HCT116 (cell line): ENCODE measurements around the gene IL1RAP.

ENCODE experiments used
- EGR1 ChIP-seq: IDR thresholded peaks from 2 replicates; pipeline ENCODE4 v1.6.1; 2012; ENCODE audit warnings: low read depth
- JUND ChIP-seq: IDR thresholded peaks from 2 replicates; pipeline ENCODE4 v1.6.1; 2012
- POLR2AphosphoS5 ChIP-seq: IDR thresholded peaks from 2 replicates; pipeline ENCODE4 v1.6.1; 2011; ENCODE audit warnings: mild to moderate bottlenecking, low read depth, low read length, moderate library complexity
- YY1 ChIP-seq: IDR thresholded peaks from 2 replicates; pipeline ENCODE4 v1.6.1; 2011; ENCODE audit warnings: low read length, low read depth, moderate library complexity, mild to moderate bottlenecking; ENCODE audit not compliant: insufficient replicate concordance; ENCODE audit errors: extremely low read depth
- TF ChIP-seq, protein P1 (sequence below), 3 experiments: fragments of 200-600 bp in 1 of 3; sonication (generic) in 1 of 3; IDR thresholded peaks in 2 of 3; conservative IDR thresholded peaks in 1 of 3; 2 replicates each; pipeline ENCODE4 v1.5.1; 2012 to 2017; ENCODE audit warnings: low read depth in 2 of 3, low read length in 2 of 3, antibody characterized with exemption in 1 of 3, borderline replicate concordance in 1 of 3, control low read depth in 1 of 3, mild to moderate bottlenecking in 1 of 3, mixed read lengths in 1 of 3, mixed run types in 1 of 3, moderate library complexity in 1 of 3; ENCODE audit not compliant: insufficient read depth in 1 of 3

DNA sequence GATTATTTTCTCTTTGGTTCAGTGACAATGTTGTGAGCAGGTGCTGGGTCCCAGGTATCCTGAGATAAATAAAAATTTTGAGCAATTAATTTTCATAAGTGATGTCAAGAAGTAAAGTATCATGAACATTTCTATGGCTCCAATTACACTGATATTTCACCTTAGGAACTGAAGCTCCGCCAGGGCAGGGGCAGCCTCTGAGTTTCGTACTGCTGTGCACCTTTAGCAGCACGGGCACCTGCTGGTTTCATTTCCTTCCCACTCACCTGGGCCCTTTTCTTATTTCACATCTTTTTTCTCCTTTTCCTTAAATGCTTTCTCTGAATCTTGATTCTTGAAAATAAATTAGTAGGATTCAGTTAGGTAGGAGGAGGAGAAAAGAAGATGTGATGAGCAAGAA, 1.2 kb upstream of the IL1RAP start:
- TF ChIP-seq POLR2AphosphoS5 = no peak
- no peak for TF ChIP-seq YY1
- TF ChIP-seq, protein P1, sequence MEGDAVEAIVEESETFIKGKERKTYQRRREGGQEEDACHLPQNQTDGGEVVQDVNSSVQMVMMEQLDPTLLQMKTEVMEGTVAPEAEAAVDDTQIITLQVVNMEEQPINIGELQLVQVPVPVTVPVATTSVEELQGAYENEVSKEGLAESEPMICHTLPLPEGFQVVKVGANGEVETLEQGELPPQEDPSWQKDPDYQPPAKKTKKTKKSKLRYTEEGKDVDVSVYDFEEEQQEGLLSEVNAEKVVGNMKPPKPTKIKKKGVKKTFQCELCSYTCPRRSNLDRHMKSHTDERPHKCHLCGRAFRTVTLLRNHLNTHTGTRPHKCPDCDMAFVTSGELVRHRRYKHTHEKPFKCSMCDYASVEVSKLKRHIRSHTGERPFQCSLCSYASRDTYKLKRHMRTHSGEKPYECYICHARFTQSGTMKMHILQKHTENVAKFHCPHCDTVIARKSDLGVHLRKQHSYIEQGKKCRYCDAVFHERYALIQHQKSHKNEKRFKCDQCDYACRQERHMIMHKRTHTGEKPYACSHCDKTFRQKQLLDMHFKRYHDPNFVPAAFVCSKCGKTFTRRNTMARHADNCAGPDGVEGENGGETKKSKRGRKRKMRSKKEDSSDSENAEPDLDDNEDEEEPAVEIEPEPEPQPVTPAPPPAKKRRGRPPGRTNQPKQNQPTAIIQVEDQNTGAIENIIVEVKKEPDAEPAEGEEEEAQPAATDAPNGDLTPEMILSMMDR (IDR thresholded peaks at IDR 0.05 in 2 of 3, conservative IDR thresholded peaks at IDR 0.05 in 1 of 3; ENCODE audit: borderline replicate concordance in 1 of 3, insufficient read depth in 1 of 3, low read depth in 2 of 3, low read length in 2 of 3) = no peak
- no peak for TF ChIP-seq EGR1
- TF ChIP-seq JUND = no peak
